HepG2 (cell line): ENCODE results near the gene EBF4. TPM values are rescaled to one million over a fixed set of nuclear protein-coding genes. Genes with fewer than 3 reads are reported as not detected.

ENCODE experiments used
- BCLAF1 ChIP-seq: fragments of 450-650 bp; IDR thresholded peaks from 2 replicates; pipeline ENCODE4 v1.6.1; 2017; ENCODE audit warnings: mild to moderate bottlenecking
- FUBP1 ChIP-seq: sonication (generic); formaldehyde crosslinking; IDR thresholded peaks from 2 replicates; pipeline ENCODE4 v1.5.1; 2020; ENCODE audit warnings: missing genetic modification reagents, mild to moderate bottlenecking, borderline replicate concordance
- GZF1 ChIP-seq: sonication (generic); formaldehyde crosslinking; IDR thresholded peaks from 2 replicates; pipeline ENCODE4 v1.5.1; 2020; ENCODE audit warnings: mild to moderate bottlenecking, missing genetic modification reagents
- HCFC1 ChIP-seq: fragments of 150-350 bp; IDR thresholded peaks from 2 replicates; pipeline ENCODE4 v1.6.1; 2014; ENCODE audit warnings: low read depth, low read length
- HOXA9 ChIP-seq: sonication (generic); formaldehyde crosslinking; IDR thresholded peaks from 2 replicates; pipeline ENCODE4 v1.8.1; 2022; ENCODE audit warnings: missing genetic modification reagents, mild to moderate bottlenecking, moderate library complexity, borderline replicate concordance
- JUND ChIP-seq: sonication (generic); formaldehyde crosslinking; IDR thresholded peaks from 2 replicates; pipeline ENCODE4 v1.8.0; 2022; ENCODE audit warnings: mild to moderate bottlenecking, missing genetic modification reagents
- KLF13 ChIP-seq: sonication (generic); formaldehyde crosslinking; IDR thresholded peaks from 2 replicates; pipeline ENCODE4 v1.4.0; 2020; ENCODE audit warnings: mild to moderate bottlenecking, missing genetic modification reagents
- MIXL1 ChIP-seq: IDR thresholded peaks from 2 replicates; pipeline ENCODE4 v1.6.1; 2016
- MLX ChIP-seq: IDR thresholded peaks from 2 replicates; pipeline ENCODE4 v1.6.1; 2016
- MTF2 ChIP-seq: sonication (generic); formaldehyde crosslinking; IDR thresholded peaks from 2 replicates; pipeline ENCODE4 v1.5.0; 2020; ENCODE audit warnings: missing genetic modification reagents, borderline replicate concordance
- NFIC ChIP-seq: IDR thresholded peaks from 2 replicates; pipeline ENCODE4 v1.6.1; 2012; ENCODE audit warnings: mild to moderate bottlenecking, low read length, inconsistent platforms
- NFRKB ChIP-seq: fragments of 450-650 bp; IDR thresholded peaks from 2 replicates; pipeline ENCODE4 v1.6.1; 2017
- PAX8 ChIP-seq: sonication (generic); formaldehyde crosslinking; IDR thresholded peaks from 2 replicates; pipeline ENCODE4 v1.8.0; 2022; ENCODE audit warnings: mild to moderate bottlenecking, missing genetic modification reagents, borderline replicate concordance
- SP4 ChIP-seq: sonication (generic); formaldehyde crosslinking; IDR thresholded peaks from 2 replicates; pipeline ENCODE4 v1.8.1; 2023; ENCODE audit warnings: mild to moderate bottlenecking, missing genetic modification reagents
- TARDBP ChIP-seq: sonication (generic); formaldehyde crosslinking; IDR thresholded peaks from 2 replicates; pipeline ENCODE4 v1.8.0; 2022; ENCODE audit warnings: mild to moderate bottlenecking, missing genetic modification reagents
- TBP ChIP-seq: sonication (generic); formaldehyde crosslinking; IDR thresholded peaks from 2 replicates; pipeline ENCODE4 v1.5.0; 2020; ENCODE audit warnings: missing genetic modification reagents
- TOE1 ChIP-seq: sonication (generic); formaldehyde crosslinking; IDR thresholded peaks from 2 replicates; pipeline ENCODE4 v1.4.0; 2020; ENCODE audit warnings: mild to moderate bottlenecking, missing genetic modification reagents
- ZFAT ChIP-seq: sonication (generic); formaldehyde crosslinking; conservative IDR thresholded peaks from 2 replicates; pipeline ENCODE4 v1.8.1; 2023; ENCODE audit warnings: missing genetic modification reagents, inconsistent platforms
- ZNF124 ChIP-seq: sonication (generic); formaldehyde crosslinking; IDR thresholded peaks from 2 replicates; pipeline ENCODE4 v1.4.0; 2020; ENCODE audit warnings: missing genetic modification reagents
- ZNF253 ChIP-seq: sonication (generic); formaldehyde crosslinking; IDR thresholded peaks from 2 replicates; pipeline ENCODE4 v1.8.0; 2022; ENCODE audit warnings: mild to moderate bottlenecking, missing genetic modification reagents, borderline replicate concordance
- ZNF484 ChIP-seq: sonication (generic); formaldehyde crosslinking; IDR thresholded peaks from 2 replicates; pipeline ENCODE4 v1.5.1; 2020; ENCODE audit warnings: mild to moderate bottlenecking, low read depth, missing genetic modification reagents, borderline replicate concordance
- ZNF720 ChIP-seq: sonication (generic); formaldehyde crosslinking; IDR thresholded peaks from 2 replicates; pipeline ENCODE4 v1.4.0; 2020; ENCODE audit warnings: missing genetic modification reagents
- ZNF841 ChIP-seq: sonication (generic); formaldehyde crosslinking; IDR thresholded peaks from 2 replicates; pipeline ENCODE4 v1.8.1; 2023; ENCODE audit warnings: missing genetic modification reagents, borderline replicate concordance
- ZNF879 ChIP-seq: sonication (generic); formaldehyde crosslinking; IDR thresholded peaks from 2 replicates; pipeline ENCODE4 v1.8.1; 2023; ENCODE audit warnings: missing genetic modification reagents
- ZSCAN21 ChIP-seq: sonication (generic); formaldehyde crosslinking; IDR thresholded peaks from 2 replicates; pipeline ENCODE4 v1.8.0; 2022; ENCODE audit warnings: mild to moderate bottlenecking, missing genetic modification reagents, moderate library complexity, borderline replicate concordance
- polyA plus RNA-seq, 8 experiments: library from polyadenylated mRNA; depleted of rRNA in 3 of 8; stranded (reverse) in 7 of 8; unstranded in 1 of 8; fragments of >200 nt; fragmentation: Illumina TruSeq in 4 of 8; extraction: Trizol in 4 of 8; gene quantifications; 2 replicates each; pipeline versions ENCODE4 v1.2.1 to v1.2.3, GENCODE V29; 2011 to 2016; ENCODE audit warnings: low read depth in 4 of 8, missing spikeins in 1 of 8, mixed read lengths in 1 of 8; ENCODE audit not compliant: insufficient read depth in 1 of 8
- total RNA-seq, 5 experiments: library from RNA; depleted of rRNA; stranded (reverse); fragments of >200 nt; fragmentation: Illumina TruSeq; extraction: Trizol; gene quantifications; 2 replicates each; pipeline ENCODE4 v1.2.3, GENCODE V29; 2016; ENCODE audit warnings: low read depth in 1 of 5
- TF ChIP-seq, protein P1 (sequence below): sonication (generic); formaldehyde crosslinking; IDR thresholded peaks from 2 replicates; pipeline ENCODE4 v1.4.0; 2020; ENCODE audit warnings: missing genetic modification reagents

The EBF4 gene
- total and polyA plus RNA-seq, 2 of the 13 experiments (the other 11 are each of a cell fraction or from before 2014, with no cell fraction given) = 0.84 to 2.2 TPM

DNA sequence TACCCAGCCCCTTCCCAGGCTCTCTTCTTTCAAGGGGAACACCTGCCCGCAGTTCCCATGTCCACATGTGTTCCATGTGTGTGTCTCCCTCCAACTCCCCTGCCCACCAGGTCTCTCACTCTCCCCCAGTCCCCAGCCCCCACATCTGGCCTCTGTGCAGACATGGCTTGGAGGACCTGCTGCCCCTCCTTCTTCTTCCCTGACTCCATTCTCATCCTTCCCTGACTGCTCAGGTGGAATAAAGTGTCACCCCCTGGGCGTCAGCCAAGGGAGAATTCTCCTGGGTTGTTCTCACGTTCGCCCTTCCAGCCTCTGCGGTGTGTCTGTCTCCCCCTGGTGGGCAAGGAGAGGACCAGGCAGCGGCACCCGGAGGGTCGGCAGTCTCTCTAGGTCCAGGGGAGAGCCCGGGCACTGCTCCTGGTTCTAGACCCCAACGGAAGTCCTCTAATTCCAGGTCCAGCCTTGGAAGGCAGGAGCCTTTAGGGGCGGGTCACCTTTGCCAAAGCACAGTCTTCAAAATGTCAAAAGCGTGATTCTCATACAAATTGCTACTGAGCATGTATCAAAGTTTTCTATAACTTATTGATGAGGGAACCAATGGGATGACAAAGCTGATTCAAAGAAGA is 50.5 kb downstream of the EBF4 start (continued):
- TF ChIP-seq TBP (CRISPR knock-in tag) (no peak), MLX (CRISPR knock-in tag) (no peak), FUBP1 (0 out of 2 replicates have a peak, but pooled peaks have one; percentile 66), ZFAT (CRISPR knock-in tag) (no peak), NFIC (no peak), BCLAF1 (no peak), TOE1 (no peak), NFRKB (no peak), ZNF720 (no peak), JUND (CRISPR knock-in tag) (no peak), PAX8 (no peak), ZNF124 (CRISPR knock-in tag) (no peak), KLF13 (CRISPR knock-in tag) (no peak), GZF1 (CRISPR knock-in tag) (no peak), ZSCAN21 (no peak), HOXA9 (CRISPR knock-in tag) (0 out of 2 replicates have a peak, but pooled peaks have one; percentile 30), TARDBP (CRISPR knock-in tag) (no peak), ZNF253 (CRISPR knock-in tag) (no peak), ZNF484 (no peak), HCFC1 (no peak), SP4 (CRISPR knock-in tag) (no peak), ZNF841 (no peak), ZNF879 (no peak), MIXL1 (CRISPR knock-in tag) (no peak), MTF2 (no peak)
- TF ChIP-seq, protein P1, sequence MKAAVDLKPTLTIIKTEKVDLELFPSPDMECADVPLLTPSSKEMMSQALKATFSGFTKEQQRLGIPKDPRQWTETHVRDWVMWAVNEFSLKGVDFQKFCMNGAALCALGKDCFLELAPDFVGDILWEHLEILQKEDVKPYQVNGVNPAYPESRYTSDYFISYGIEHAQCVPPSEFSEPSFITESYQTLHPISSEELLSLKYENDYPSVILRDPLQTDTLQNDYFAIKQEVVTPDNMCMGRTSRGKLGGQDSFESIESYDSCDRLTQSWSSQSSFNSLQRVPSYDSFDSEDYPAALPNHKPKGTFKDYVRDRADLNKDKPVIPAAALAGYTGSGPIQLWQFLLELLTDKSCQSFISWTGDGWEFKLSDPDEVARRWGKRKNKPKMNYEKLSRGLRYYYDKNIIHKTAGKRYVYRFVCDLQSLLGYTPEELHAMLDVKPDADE (CRISPR knock-in tag) = no peak
